GM12891 (cell line): ENCODE data around the gene SPTBN1.

Source experiments
- POLR2A ChIP-seq: IDR thresholded peaks from 2 replicates; pipeline ENCODE4 v1.6.1; 2011; ENCODE audit warnings: low read depth, low read length, control low read depth
- POLR2AphosphoS5 ChIP-seq: IDR thresholded peaks from 2 replicates; pipeline ENCODE4 v1.6.1; 2011; ENCODE audit warnings: low read depth, low read length, control low read depth
- TAF1 ChIP-seq: IDR thresholded peaks from 2 replicates; pipeline ENCODE4 v1.6.1; 2011; ENCODE audit warnings: low read depth, low read length, control low read depth

DNA sequence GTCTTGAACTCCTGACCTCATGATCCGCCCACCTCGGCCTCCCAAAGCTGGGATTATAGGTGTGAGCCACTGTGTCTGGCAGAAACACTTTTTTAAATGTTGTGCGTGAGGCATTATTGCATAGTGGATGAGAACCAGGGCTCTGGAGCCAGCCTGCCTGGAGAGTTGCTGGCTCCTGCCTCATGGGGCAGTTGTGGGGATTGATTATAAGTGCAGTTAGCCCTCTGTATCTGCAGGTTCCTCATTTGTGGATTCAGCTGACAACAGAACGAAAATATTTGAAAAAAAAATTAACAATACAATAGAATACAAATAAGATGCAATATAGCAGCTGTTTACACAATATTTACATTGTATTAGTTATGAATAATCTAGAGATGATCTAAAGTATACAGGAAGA is 137.9 kb downstream of the SPTBN1 start:
- TF ChIP-seq TAF1 (no peak), POLR2A (no peak), POLR2AphosphoS5 (no peak)
